HepG2 (cell line): ENCODE measurements around the gene RAB1B. TPM values are rescaled to one million over a fixed set of nuclear protein-coding genes. Genes with fewer than 3 reads are reported as not detected.
A peak's percentile ranks its signal among the peaks of the same experiment; 100 is the strongest.

Experiments
- ATAC-seq: fragments of 200-7000 bp; cut with Tn5 transposase; 3 replicates; pipeline ENCODE4 v1.9.1; 2020; ENCODE audit warnings: mild to moderate bottlenecking, moderate library complexity
- BruUV-seq: library from RNA; stranded (reverse); fragments of 400-500 nt; replicated peaks from 2 replicates; lab custom pipeline; 2021; lab: Mats Ljungman, UMichigan
- CTCF ChIA-PET: fragments of 300-600 bp; formaldehyde crosslinking; extraction: SDS; loops from one replicate; lab custom pipeline; 2021; ENCODE audit warnings: low total read pairs, inconsistent platforms, low intra/inter-chr PET ratio; lab: Yijun Ruan, JAX
- POLR2A ChIA-PET: fragments of 350-600 bp; sonication (Branson Sonifier 250); formaldehyde crosslinking; loops from one replicate; lab custom pipeline; 2020; ENCODE audit warnings: antibody characterized with exemption, inconsistent platforms; lab: Yijun Ruan, JAX
- DNase-seq: peaks from one replicate; pipeline ENCODE4 v3.0.0-alpha.2; 2015; ENCODE audit warnings: low spot score
- FAIRE-seq: peaks from 3 replicates; lab custom pipeline; 2011; peaks lifted over from hg19 to GRCh38; lab: Jason Lieb, UNC
- H2AFZ ChIP-seq: one replicate; pipeline ENCODE4 v1.6.1; 2011; ENCODE audit warnings: low read length, inconsistent platforms
- H3K27ac ChIP-seq: fragments of 300-600 bp; 3 replicates; pipeline ENCODE4 v1.8.0; 2011; ENCODE audit warnings: mixed run types, mild to moderate bottlenecking, mixed read lengths, low read length, inconsistent platforms; ENCODE audit not compliant: insufficient read depth; ENCODE audit errors: extremely low read length
- H3K27me3 ChIP-seq, 2 experiments: fragments of 200-600 bp in 1 of 2; 2 replicates in 1 of 2; 3 replicates in 1 of 2; pipeline versions ENCODE4 v1.6.0 to v1.8.0; 2011; ENCODE audit warnings: low read length in 2 of 2, mild to moderate bottlenecking in 2 of 2, moderate library complexity in 2 of 2, inconsistent platforms in 1 of 2; ENCODE audit not compliant: insufficient read depth in 2 of 2, control insufficient read depth in 1 of 2
- H3K36me3 ChIP-seq, 2 experiments: fragments of 200-600 bp in 1 of 2; replicated peaks in 1 of 2; 2 replicates in 1 of 2; 3 replicates in 1 of 2; pipeline versions ENCODE4 v1.5.1 to v1.8.0; 2011; ENCODE audit warnings: low read length in 2 of 2, inconsistent platforms in 1 of 2; ENCODE audit not compliant: insufficient read depth in 2 of 2, control insufficient read depth in 1 of 2
- H3K4me1 ChIP-seq: 2 replicates; pipeline ENCODE4 v1.5.1; 2012; ENCODE audit warnings: low read length, inconsistent platforms; ENCODE audit not compliant: insufficient read depth
- H3K4me2 ChIP-seq: 2 replicates; pipeline ENCODE4 v1.6.0; 2011; ENCODE audit warnings: low read depth, low read length, inconsistent platforms
- H3K4me3 ChIP-seq, 3 experiments: fragments of 200-600 bp in 1 of 3; sonication (generic), shearing (Covaris generic) in 1 of 3; replicated peaks in 1 of 3; 2 replicates each; pipeline ENCODE4 v1.5.1; 2011 to 2016; ENCODE audit warnings: low read length in 3 of 3, inconsistent platforms in 2 of 3, low read depth in 2 of 3, mild to moderate bottlenecking in 2 of 3, control low read depth in 1 of 3, mixed read lengths in 1 of 3; ENCODE audit not compliant: insufficient read depth in 1 of 3
- H3K79me2 ChIP-seq: one replicate; pipeline ENCODE4 v1.6.1; 2011; ENCODE audit warnings: low read length, inconsistent platforms; ENCODE audit not compliant: insufficient read depth
- H3K9ac ChIP-seq: 2 replicates; pipeline ENCODE4 v1.6.0; 2011; ENCODE audit warnings: mild to moderate bottlenecking, low read depth, low read length, inconsistent platforms; ENCODE audit not compliant: insufficient read depth
- H3K9me3 ChIP-seq: 2 replicates; pipeline ENCODE4 v1.5.1; 2012; ENCODE audit warnings: mild to moderate bottlenecking, low read length
- H4K20me1 ChIP-seq: 2 replicates; pipeline ENCODE4 v1.6.0; 2011; ENCODE audit warnings: inconsistent platforms, mild to moderate bottlenecking, low read length, moderate library complexity; ENCODE audit not compliant: insufficient read depth
- AHR ChIP-seq: IDR thresholded peaks from 2 replicates; pipeline ENCODE4 v1.6.1; 2018; ENCODE audit warnings: missing genetic modification reagents, missing compliant biosample characterization
- ATF7 ChIP-seq, 2 experiments: fragments of 450-650 bp in 1 of 2; sonication (generic) in 1 of 2; formaldehyde crosslinking in 1 of 2; IDR thresholded peaks; 2 replicates each; pipeline versions ENCODE4 v1.4.0 to v1.6.1; 2016 to 2020; ENCODE audit warnings: antibody characterized with exemption in 1 of 2, mild to moderate bottlenecking in 1 of 2, missing genetic modification reagents in 1 of 2
- CC2D1A ChIP-seq: sonication (generic); formaldehyde crosslinking; IDR thresholded peaks from 2 replicates; pipeline ENCODE4 v1.8.1; 2023; ENCODE audit warnings: mild to moderate bottlenecking, missing genetic modification reagents
- CCDC6 ChIP-seq: sonication (generic); formaldehyde crosslinking; IDR thresholded peaks from 2 replicates; pipeline ENCODE4 v1.8.1; 2022; ENCODE audit warnings: mild to moderate bottlenecking, missing genetic modification reagents, moderate library complexity
- ESRRA ChIP-seq: sonication (generic); formaldehyde crosslinking; IDR thresholded peaks from 2 replicates; pipeline ENCODE4 v1.5.1; 2020; ENCODE audit warnings: mild to moderate bottlenecking, low read depth, missing genetic modification reagents
- KDM5B ChIP-seq: sonication (generic); formaldehyde crosslinking; IDR thresholded peaks from 2 replicates; pipeline ENCODE4 v1.4.0; 2020; ENCODE audit warnings: missing genetic modification reagents, mild to moderate bottlenecking, borderline replicate concordance
- PCBP1 ChIP-seq: fragments of 200-400 bp; formaldehyde crosslinking; IDR thresholded peaks from 2 replicates; pipeline ENCODE4 v1.6.1; 2017; ENCODE audit warnings: mild to moderate bottlenecking, low read depth, low read length, borderline replicate concordance
- POGK ChIP-seq: sonication (generic); formaldehyde crosslinking; conservative IDR thresholded peaks from 2 replicates; pipeline ENCODE4 v1.8.0; 2022; ENCODE audit warnings: mild to moderate bottlenecking, moderate library complexity, missing genetic modification reagents
- SIN3A ChIP-seq: IDR thresholded peaks from 2 replicates; pipeline ENCODE4 v1.6.1; 2011; ENCODE audit warnings: low read depth, mild to moderate bottlenecking, control low read depth, low read length, borderline replicate concordance
- SMC3 ChIP-seq: IDR thresholded peaks from 2 replicates; pipeline ENCODE4 v1.6.1; 2011; ENCODE audit warnings: low read length, improper control_type of control experiment
- SNAPC4 ChIP-seq: sonication (generic); formaldehyde crosslinking; IDR thresholded peaks from 2 replicates; pipeline ENCODE4 v1.4.0; 2020; ENCODE audit warnings: mild to moderate bottlenecking, missing genetic modification reagents
- USF2 ChIP-seq, 2 experiments: sonication (generic) in 1 of 2; formaldehyde crosslinking in 1 of 2; IDR thresholded peaks; 2 replicates each; pipeline versions ENCODE4 v1.5.1 to v1.6.1; 2011 to 2020; ENCODE audit warnings: borderline replicate concordance in 1 of 2, low read depth in 1 of 2, low read length in 1 of 2, mild to moderate bottlenecking in 1 of 2, missing genetic modification reagents in 1 of 2, moderate library complexity in 1 of 2
- WGBS: methylation state at CpG from one replicate; pipeline ENCODE4 v1.1.6; 2017; ENCODE audit warnings: low lambda C conversion rate; 5-methylcytosine and 5-hydroxymethylcytosine counted together
- in situ Hi-C: cut with HindIII; loops from 2 replicates; pipeline ENCODE4 v1.10.0; 2017; ENCODE audit warnings: low pct_unique_long_range_greater_than_20kb; ENCODE audit not compliant: extremely low pct_ligation_motif_present
- intact Hi-C: fragments of 100-400 bp; cut with micrococcal nuclease; formaldehyde crosslinking; loops from one replicate; pipeline ENCODE4 v1.10.0; 2022; ENCODE audit not compliant: unreplicated experiment
- polyA plus RNA-seq, 8 experiments: library from polyadenylated mRNA; depleted of rRNA in 3 of 8; stranded (reverse) in 7 of 8; unstranded in 1 of 8; fragments of >200 nt; fragmentation: Illumina TruSeq in 4 of 8; extraction: Trizol in 4 of 8; gene quantifications; 2 replicates each; pipeline versions ENCODE4 v1.2.1 to v1.2.3, GENCODE V29; 2011 to 2016; ENCODE audit warnings: low read depth in 4 of 8, missing spikeins in 1 of 8, mixed read lengths in 1 of 8; ENCODE audit not compliant: insufficient read depth in 1 of 8
- total RNA-seq, 5 experiments: library from RNA; depleted of rRNA; stranded (reverse); fragments of >200 nt; fragmentation: Illumina TruSeq; extraction: Trizol; gene quantifications; 2 replicates each; pipeline ENCODE4 v1.2.3, GENCODE V29; 2016; ENCODE audit warnings: low read depth in 1 of 5

RAB1B gene
- total and polyA plus RNA-seq, 2 of the 13 experiments (the other 11 are each of a cell fraction or from before 2014, with no cell fraction given): 77.9 to 87.9 TPM

- H3K27me3 ChIP-seq: 0 out of 5 replicates have a peak, but pooled peaks cover 0 to 6% of the 10 kb centered on the region in 2 experiments
- intact Hi-C loops (loop anchor here (10.0 kb wide), 1 partner anchor 67 kb away; no protein-coding TSS in a partner anchor), in situ Hi-C loops (no loop called here)
- no peaks in the 10 kb centered on the region for H3K79me2 ChIP-seq
- ChIA-PET CTCF (no interaction called here), POLR2A (interaction anchor here (1.0 to 3.7 kb wide), 9 partner anchors 9 to 50 kb away, joined by 3 to 28 read pairs (median 6); partner anchors contain the start of genes B4GAT1, RIN1 and YIF1A)
- no peaks in the 10 kb centered on the region for H3K9me3 ChIP-seq
- H3K27ac ChIP-seq: peak overlapping the region; percentile 32
- H3K9ac ChIP-seq: peak overlapping the region; percentile 40
- H3K4me3 ChIP-seq: peak overlapping the region; percentile 11 to 66 (median 24)
- no peaks in the 10 kb centered on the region for H3K36me3 ChIP-seq
- peak overlapping the region; percentile 78 for H3K4me2 ChIP-seq
- WGBS: 10% methylated on average over 6 of the region's 16 CpGs
- no TSS peak for BruUV-seq
- DNase-seq: peak; percentile 70
- peak; percentile 66 for FAIRE-seq
- H3K4me1 ChIP-seq: peaks cover 50% of the 10 kb centered on the region
- ATAC-seq: peak; percentile 10
- no peak overlapping the region for H2AFZ ChIP-seq
- H4K20me1 ChIP-seq: no peaks in the 10 kb centered on the region
- peak; percentile 46; the same call in 1 of the 2 replicates for TF ChIP-seq KDM5B
- TF ChIP-seq SIN3A: no peak
- TF ChIP-seq SMC3: peak; percentile 28; the same call in 1 of the 2 replicates
- TF ChIP-seq CCDC6 (CRISPR knock-in tag): no peak
- no peak for TF ChIP-seq POGK (CRISPR knock-in tag)
- TF ChIP-seq AHR (CRISPR knock-in tag): no peak
- no peak for TF ChIP-seq PCBP1
- no peak for TF ChIP-seq USF2 (IDR thresholded peaks at IDR 0.05; ENCODE audit: low read depth, low read length)
- no peak for TF ChIP-seq USF2 (CRISPR knock-in tag; IDR thresholded peaks at IDR 0.05; ENCODE audit: borderline replicate concordance)
- no peak for TF ChIP-seq CC2D1A (CRISPR knock-in tag)
- no peak for TF ChIP-seq SNAPC4 (CRISPR knock-in tag)
- TF ChIP-seq ATF7 (IDR thresholded peaks at IDR 0.05): peak; percentile 54; the same call in 1 of the 2 replicates
- no peak for TF ChIP-seq ATF7 (CRISPR knock-in tag; IDR thresholded peaks at IDR 0.05)
- no peak for TF ChIP-seq ESRRA
Observed at GRCh38 chr11:66317723-66318599, 49.5 kb downstream of the RAB1B start.
